Measurements from ENCODE around the gene ARV1. TPM values are rescaled to one million over a fixed set of nuclear protein-coding genes. Genes with fewer than 3 reads are reported as not detected.

Gene ARV1
- total RNA-seq, 2 experiments from 2014 or later, result 15.2 to 15.3 TPM

DNA sequence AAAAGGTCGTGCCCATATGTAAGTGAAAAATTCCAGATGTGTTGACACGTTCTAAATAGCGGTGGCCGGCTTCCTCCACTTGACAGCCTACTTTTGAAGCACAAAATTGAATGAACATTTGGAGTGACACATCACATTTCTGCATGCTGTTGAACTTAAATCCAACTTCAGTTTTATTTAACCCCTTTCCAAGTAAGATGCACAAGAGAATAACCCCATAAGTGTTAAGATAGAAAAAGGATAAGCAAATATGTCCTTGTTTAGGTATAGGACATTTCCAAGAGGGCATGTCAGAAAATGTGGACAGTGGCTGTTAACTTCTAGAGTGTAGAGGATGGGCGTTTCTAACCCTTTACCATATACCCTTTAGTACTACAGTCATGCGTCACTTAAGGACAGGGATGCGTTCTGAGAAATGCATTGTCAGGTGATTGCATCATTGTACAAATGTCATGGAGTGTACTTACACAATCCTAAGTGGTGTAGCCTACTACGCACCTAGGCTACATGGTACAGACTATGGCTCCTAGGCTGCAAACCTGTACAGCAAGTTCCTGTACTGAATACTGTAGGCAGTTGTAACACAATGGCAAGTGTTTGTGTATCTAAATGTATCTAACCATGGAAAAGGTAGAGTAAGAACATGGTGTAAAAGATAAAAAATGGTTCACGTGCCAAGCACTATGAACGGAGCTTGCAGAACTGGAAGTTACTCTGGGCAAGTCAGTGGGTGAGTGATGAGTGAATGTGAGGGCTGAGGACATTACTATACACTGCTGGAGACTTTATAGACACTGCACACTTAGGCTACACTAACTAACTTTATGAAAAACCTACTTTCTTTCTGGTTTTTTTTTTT, 70.5 kb downstream of the ARV1 start:
- no peak overlapping the region for H3K27ac Mint-ChIP-seq
- CTCF ChIA-PET, result interaction anchor here (1.2 kb wide), 1 partner anchor 43 kb away, joined by 4 read pairs; no protein-coding TSS in a partner anchor
- H3K4me3 Mint-ChIP-seq, result no peak overlapping the region
- intact Hi-C loops (cut with micrococcal nuclease), result no loop called here
- TF ChIP-seq, protein P1, sequence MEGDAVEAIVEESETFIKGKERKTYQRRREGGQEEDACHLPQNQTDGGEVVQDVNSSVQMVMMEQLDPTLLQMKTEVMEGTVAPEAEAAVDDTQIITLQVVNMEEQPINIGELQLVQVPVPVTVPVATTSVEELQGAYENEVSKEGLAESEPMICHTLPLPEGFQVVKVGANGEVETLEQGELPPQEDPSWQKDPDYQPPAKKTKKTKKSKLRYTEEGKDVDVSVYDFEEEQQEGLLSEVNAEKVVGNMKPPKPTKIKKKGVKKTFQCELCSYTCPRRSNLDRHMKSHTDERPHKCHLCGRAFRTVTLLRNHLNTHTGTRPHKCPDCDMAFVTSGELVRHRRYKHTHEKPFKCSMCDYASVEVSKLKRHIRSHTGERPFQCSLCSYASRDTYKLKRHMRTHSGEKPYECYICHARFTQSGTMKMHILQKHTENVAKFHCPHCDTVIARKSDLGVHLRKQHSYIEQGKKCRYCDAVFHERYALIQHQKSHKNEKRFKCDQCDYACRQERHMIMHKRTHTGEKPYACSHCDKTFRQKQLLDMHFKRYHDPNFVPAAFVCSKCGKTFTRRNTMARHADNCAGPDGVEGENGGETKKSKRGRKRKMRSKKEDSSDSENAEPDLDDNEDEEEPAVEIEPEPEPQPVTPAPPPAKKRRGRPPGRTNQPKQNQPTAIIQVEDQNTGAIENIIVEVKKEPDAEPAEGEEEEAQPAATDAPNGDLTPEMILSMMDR (IDR thresholded peaks at IDR 0.05), result no peak
- DNase-seq, result no peak
- peaks cover 10% of the 10 kb centered on the region for H3K27me3 Mint-ChIP-seq
- no peaks in the 10 kb centered on the region for H3K36me3 Mint-ChIP-seq (ENCODE audit: low read depth)
- peaks cover 19% of the 10 kb centered on the region for H3K4me1 Mint-ChIP-seq (ENCODE audit: low read depth)
- no peak for ATAC-seq
- H3K9me3 Mint-ChIP-seq, result peaks cover 3% of the 10 kb centered on the region
- POLR2A ChIA-PET, result no interaction called here

Other genes starting within 250 kb of the ARV1 start
- not detected for gene CAPN9, start 231.7 kb upstream of the ARV1 start, total RNA-seq
- 1 to 10 TPM; 6.2 to 6.9 TPM for gene C1orf198, start 110.6 kb upstream of the ARV1 start, total RNA-seq
- 10 to 100 TPM; 13.4 to 15.5 TPM for gene TTC13, start 233 bp upstream of the ARV1 start, total RNA-seq
- 10 to 100 TPM; 11.1 to 14.2 TPM for gene FAM89A, start 61.2 kb downstream of the ARV1 start, total RNA-seq
- gene TRIM67, start 183.0 kb downstream of the ARV1 start, total RNA-seq, result not detected

All from activated CD8-positive, alpha-beta T cell treated with anti-CD3 and anti-CD28 coated beads for 36 hours (primary cell).